HepG2 (cell line): ENCODE results near the gene DCP1B. TPM values are rescaled to one million over a fixed set of nuclear protein-coding genes. Genes with fewer than 3 reads are reported as not detected.
A peak's percentile ranks its signal among the peaks of the same experiment; 100 is the strongest.

Experiments
- DNMT3B ChIP-seq: conservative IDR thresholded peaks from 2 replicates; pipeline ENCODE4 v1.6.1; 2016; ENCODE audit warnings: missing biosample characterization, control low read depth
- ISX ChIP-seq: sonication (generic); formaldehyde crosslinking; conservative IDR thresholded peaks from 2 replicates; pipeline ENCODE4 v1.5.0; 2020; ENCODE audit warnings: missing genetic modification reagents
- KDM4B ChIP-seq: sonication (generic); formaldehyde crosslinking; IDR thresholded peaks from 2 replicates; pipeline ENCODE4 v1.4.0; 2020; ENCODE audit warnings: missing genetic modification reagents
- PITX1 ChIP-seq: sonication (generic); formaldehyde crosslinking; IDR thresholded peaks from 2 replicates; pipeline ENCODE4 v1.5.1; 2020; ENCODE audit warnings: mild to moderate bottlenecking, missing genetic modification reagents
- POLR2AphosphoS5 ChIP-seq: IDR thresholded peaks from 2 replicates; pipeline ENCODE4 v1.6.1; 2012; ENCODE audit warnings: low read depth, low read length
- RFX3 ChIP-seq: IDR thresholded peaks from 2 replicates; pipeline ENCODE4 v1.6.1; 2016; ENCODE audit warnings: missing biosample characterization, missing genetic modification reagents
- SP1 ChIP-seq, 2 experiments: fragments of 450-650 bp in 1 of 2; sonication (generic) in 1 of 2; formaldehyde crosslinking in 1 of 2; IDR thresholded peaks; 2 replicates each; pipeline versions ENCODE4 v1.4.0 to v1.6.1; 2016 to 2020; ENCODE audit warnings: missing genetic modification reagents in 1 of 2
- SP2 ChIP-seq: sonication (generic); formaldehyde crosslinking; IDR thresholded peaks from 2 replicates; pipeline ENCODE4 v1.5.1; 2020; ENCODE audit warnings: mild to moderate bottlenecking, missing genetic modification reagents
- SRF ChIP-seq: IDR thresholded peaks from 2 replicates; pipeline ENCODE4 v1.6.1; 2011; ENCODE audit warnings: mild to moderate bottlenecking, low read depth, low read length, moderate library complexity
- TCF7 ChIP-seq: sonication (generic); IDR thresholded peaks from 2 replicates; pipeline ENCODE4 v1.6.1; 2016; ENCODE audit warnings: antibody characterized with exemption, low read depth
- ZBTB1 ChIP-seq: sonication (generic); formaldehyde crosslinking; IDR thresholded peaks from 2 replicates; pipeline ENCODE4 v1.4.0; 2020; ENCODE audit warnings: missing genetic modification reagents, borderline replicate concordance
- ZNF232 ChIP-seq: sonication (generic); formaldehyde crosslinking; IDR thresholded peaks from 2 replicates; pipeline ENCODE4 v1.4.0; 2020; ENCODE audit warnings: missing genetic modification reagents, borderline replicate concordance
- ZNF335 ChIP-seq: sonication (generic); formaldehyde crosslinking; IDR thresholded peaks from 2 replicates; pipeline ENCODE4 v1.4.0; 2020; ENCODE audit warnings: missing genetic modification reagents
- ZNF605 ChIP-seq: sonication (generic); formaldehyde crosslinking; IDR thresholded peaks from 2 replicates; pipeline ENCODE4 v1.8.0; 2022; ENCODE audit warnings: mild to moderate bottlenecking, missing genetic modification reagents
- ZNF616 ChIP-seq: sonication (generic); formaldehyde crosslinking; IDR thresholded peaks from 2 replicates; pipeline ENCODE4 v1.5.0; 2020; ENCODE audit warnings: low read depth, mild to moderate bottlenecking, missing genetic modification reagents
- ZNF782 ChIP-seq: sonication (generic); formaldehyde crosslinking; IDR thresholded peaks from 2 replicates; pipeline ENCODE4 v1.4.0; 2020; ENCODE audit warnings: missing genetic modification reagents, mild to moderate bottlenecking, borderline replicate concordance
- polyA plus RNA-seq, 8 experiments: library from polyadenylated mRNA; depleted of rRNA in 3 of 8; stranded (reverse) in 7 of 8; unstranded in 1 of 8; fragments of >200 nt; fragmentation: Illumina TruSeq in 4 of 8; extraction: Trizol in 4 of 8; gene quantifications; 2 replicates each; pipeline versions ENCODE4 v1.2.1 to v1.2.3, GENCODE V29; 2011 to 2016; ENCODE audit warnings: low read depth in 4 of 8, missing spikeins in 1 of 8, mixed read lengths in 1 of 8; ENCODE audit not compliant: insufficient read depth in 1 of 8
- total RNA-seq, 5 experiments: library from RNA; depleted of rRNA; stranded (reverse); fragments of >200 nt; fragmentation: Illumina TruSeq; extraction: Trizol; gene quantifications; 2 replicates each; pipeline ENCODE4 v1.2.3, GENCODE V29; 2016; ENCODE audit warnings: low read depth in 1 of 5
- TF ChIP-seq, protein P1 (sequence below): sonication (generic); formaldehyde crosslinking; IDR thresholded peaks from 2 replicates; pipeline ENCODE4 v1.5.0; 2020; ENCODE audit warnings: missing genetic modification reagents
- TF ChIP-seq, protein P2 (sequence below): sonication (generic); formaldehyde crosslinking; IDR thresholded peaks from 2 replicates; pipeline ENCODE4 v1.8.0; 2023; ENCODE audit warnings: mild to moderate bottlenecking, missing genetic modification reagents
- TF ChIP-seq, protein P3 (sequence below): IDR thresholded peaks from 2 replicates; pipeline ENCODE4 v1.6.1; 2012; ENCODE audit warnings: low read depth, low read length, improper control_type of control experiment
- TF ChIP-seq, protein P4 (sequence below): sonication (generic); formaldehyde crosslinking; IDR thresholded peaks from 2 replicates; pipeline ENCODE4 v1.4.0; 2020; ENCODE audit warnings: missing genetic modification reagents, mild to moderate bottlenecking, borderline replicate concordance
- TF ChIP-seq, protein P5 (sequence below): IDR thresholded peaks from 2 replicates; pipeline ENCODE4 v1.6.1; 2016; ENCODE audit warnings: low read depth, control low read depth

DCP1B gene
- total and polyA plus RNA-seq, 2 of the 13 experiments (the other 11 are each of a cell fraction or from before 2014, with no cell fraction given), result 11.4 to 27.2 TPM

DNA sequence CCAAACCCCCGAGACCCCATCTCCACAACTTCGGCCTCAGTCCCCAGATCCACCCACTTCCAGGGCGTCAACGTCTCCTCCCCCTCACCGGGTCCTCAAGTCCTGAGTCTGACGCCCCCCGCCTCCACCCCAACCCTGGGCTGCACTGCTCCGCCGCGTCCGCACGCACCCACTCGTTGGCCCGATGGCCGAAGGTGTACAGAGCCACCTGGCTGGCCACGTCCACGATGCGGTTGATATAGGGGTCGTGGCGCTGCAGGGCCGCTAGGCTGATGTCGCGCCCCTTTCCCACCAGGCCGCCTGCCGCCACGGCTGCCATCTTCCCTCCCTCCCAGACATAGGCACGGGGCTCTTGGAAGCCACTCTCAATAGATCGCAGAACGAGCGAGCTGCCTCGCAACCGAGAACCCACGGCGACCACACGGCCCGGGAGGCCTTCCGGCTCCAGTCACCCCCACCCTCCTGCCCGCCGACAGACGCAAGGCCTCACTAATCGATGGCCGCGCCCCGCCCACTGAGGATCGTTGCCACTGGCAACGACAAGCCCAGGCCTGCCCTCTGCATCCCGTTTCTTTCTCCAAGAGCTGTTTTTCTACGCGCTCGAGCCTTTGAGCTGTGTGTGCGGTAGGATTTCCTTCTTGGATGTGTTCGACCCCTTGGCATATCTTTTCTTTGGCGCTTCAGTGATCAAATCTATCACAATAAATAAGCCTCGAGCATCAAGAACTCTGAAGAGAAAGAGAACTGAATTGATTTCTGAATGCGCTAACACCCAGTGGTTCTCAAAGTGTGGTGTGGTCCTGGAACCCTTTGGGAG, at the start of gene DCP1B (continued):
- TF ChIP-seq SP1 (IDR thresholded peaks at IDR 0.05), result no peak
- TF ChIP-seq SP1 (CRISPR knock-in tag; IDR thresholded peaks at IDR 0.05), result peak; percentile 82
- peak; percentile 77; the same call in 1 of the 2 replicates for TF ChIP-seq KDM4B (CRISPR knock-in tag)
- peak; percentile 97 for TF ChIP-seq RFX3 (CRISPR knock-in tag)
- TF ChIP-seq, protein P1, sequence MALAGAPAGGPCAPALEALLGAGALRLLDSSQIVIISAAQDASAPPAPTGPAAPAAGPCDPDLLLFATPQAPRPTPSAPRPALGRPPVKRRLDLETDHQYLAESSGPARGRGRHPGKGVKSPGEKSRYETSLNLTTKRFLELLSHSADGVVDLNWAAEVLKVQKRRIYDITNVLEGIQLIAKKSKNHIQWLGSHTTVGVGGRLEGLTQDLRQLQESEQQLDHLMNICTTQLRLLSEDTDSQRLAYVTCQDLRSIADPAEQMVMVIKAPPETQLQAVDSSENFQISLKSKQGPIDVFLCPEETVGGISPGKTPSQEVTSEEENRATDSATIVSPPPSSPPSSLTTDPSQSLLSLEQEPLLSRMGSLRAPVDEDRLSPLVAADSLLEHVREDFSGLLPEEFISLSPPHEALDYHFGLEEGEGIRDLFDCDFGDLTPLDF (CRISPR knock-in tag), result peak; percentile 56; the same call in 1 of the 2 replicates
- TF ChIP-seq ZNF782 (CRISPR knock-in tag), result peak; percentile 95
- TF ChIP-seq PITX1 (CRISPR knock-in tag), result peak; percentile 80
- TF ChIP-seq ZNF616, result peak; percentile 97
- peak; percentile 86 for TF ChIP-seq POLR2AphosphoS5
- peak; percentile 37 for TF ChIP-seq ZNF605 (CRISPR knock-in tag)
- TF ChIP-seq ZNF232 (CRISPR knock-in tag), result no peak; the same call in none of the 2 replicates
- peak; percentile 74; the same call in 1 of the 2 replicates for TF ChIP-seq ZNF335
- TF ChIP-seq, protein P2, sequence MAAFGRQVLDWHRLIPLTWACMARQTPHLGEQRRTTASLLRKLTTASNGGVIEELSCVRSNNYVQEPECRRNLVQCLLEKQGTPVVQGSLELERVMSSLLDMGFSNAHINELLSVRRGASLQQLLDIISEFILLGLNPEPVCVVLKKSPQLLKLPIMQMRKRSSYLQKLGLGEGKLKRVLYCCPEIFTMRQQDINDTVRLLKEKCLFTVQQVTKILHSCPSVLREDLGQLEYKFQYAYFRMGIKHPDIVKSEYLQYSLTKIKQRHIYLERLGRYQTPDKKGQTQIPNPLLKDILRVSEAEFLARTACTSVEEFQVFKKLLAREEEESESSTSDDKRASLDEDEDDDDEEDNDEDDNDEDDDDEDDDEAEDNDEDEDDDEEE (CRISPR knock-in tag), result 0 out of 2 replicates have a peak, but pooled peaks have one; percentile 89
- TF ChIP-seq, protein P3, sequence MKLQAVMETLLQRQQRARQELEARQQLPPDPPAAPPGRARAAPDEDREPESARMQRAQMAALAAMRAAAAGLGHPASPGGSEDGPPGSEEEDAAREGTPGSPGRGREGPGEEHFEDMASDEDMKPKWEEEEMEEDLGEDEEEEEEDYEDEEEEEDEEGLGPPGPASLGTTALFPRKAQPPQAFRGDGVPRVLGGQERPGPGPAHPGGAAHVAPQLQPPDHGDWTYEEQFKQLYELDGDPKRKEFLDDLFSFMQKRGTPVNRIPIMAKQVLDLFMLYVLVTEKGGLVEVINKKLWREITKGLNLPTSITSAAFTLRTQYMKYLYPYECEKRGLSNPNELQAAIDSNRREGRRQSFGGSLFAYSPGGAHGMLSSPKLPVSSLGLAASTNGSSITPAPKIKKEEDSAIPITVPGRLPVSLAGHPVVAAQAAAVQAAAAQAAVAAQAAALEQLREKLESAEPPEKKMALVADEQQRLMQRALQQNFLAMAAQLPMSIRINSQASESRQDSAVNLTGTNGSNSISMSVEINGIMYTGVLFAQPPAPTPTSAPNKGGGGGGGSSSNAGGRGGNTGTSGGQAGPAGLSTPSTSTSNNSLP, result peak; percentile 30; the same call in 1 of the 2 replicates
- TF ChIP-seq, protein P4, sequence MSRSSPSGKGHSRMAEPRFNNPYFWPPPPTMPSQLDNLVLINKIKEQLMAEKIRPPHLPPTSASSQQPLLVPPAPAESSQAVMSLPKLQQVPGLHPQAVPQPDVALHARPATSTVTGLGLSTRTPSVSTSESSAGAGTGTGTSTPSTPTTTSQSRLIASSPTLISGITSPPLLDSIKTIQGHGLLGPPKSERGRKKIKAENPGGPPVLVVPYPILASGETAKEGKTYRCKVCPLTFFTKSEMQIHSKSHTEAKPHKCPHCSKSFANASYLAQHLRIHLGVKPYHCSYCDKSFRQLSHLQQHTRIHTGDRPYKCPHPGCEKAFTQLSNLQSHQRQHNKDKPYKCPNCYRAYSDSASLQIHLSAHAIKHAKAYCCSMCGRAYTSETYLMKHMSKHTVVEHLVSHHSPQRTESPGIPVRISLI (CRISPR knock-in tag), result peak; percentile 25; the same call in 1 of the 2 replicates
- TF ChIP-seq ZBTB1 (CRISPR knock-in tag), result no peak
- peak; percentile 38; the same call in 1 of the 2 replicates for TF ChIP-seq TCF7
- TF ChIP-seq ISX (CRISPR knock-in tag), result no peak
- TF ChIP-seq SP2 (CRISPR knock-in tag), result peak; percentile 20; the same call in 1 of the 2 replicates
- TF ChIP-seq DNMT3B (CRISPR knock-in tag), result peak; percentile 64; the same call in 1 of the 2 replicates
- TF ChIP-seq, protein P5, sequence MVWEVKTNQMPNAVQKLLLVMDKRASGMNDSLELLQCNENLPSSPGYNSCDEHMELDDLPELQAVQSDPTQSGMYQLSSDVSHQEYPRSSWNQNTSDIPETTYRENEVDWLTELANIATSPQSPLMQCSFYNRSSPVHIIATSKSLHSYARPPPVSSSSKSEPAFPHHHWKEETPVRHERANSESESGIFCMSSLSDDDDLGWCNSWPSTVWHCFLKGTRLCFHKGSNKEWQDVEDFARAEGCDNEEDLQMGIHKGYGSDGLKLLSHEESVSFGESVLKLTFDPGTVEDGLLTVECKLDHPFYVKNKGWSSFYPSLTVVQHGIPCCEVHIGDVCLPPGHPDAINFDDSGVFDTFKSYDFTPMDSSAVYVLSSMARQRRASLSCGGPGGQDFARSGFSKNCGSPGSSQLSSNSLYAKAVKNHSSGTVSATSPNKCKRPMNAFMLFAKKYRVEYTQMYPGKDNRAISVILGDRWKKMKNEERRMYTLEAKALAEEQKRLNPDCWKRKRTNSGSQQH (CRISPR knock-in tag), result 0 out of 2 replicates have a peak, but pooled peaks have one; percentile 59
- TF ChIP-seq SRF, result peak; percentile 91
